NT2/D1 (cell line): Measurements from ENCODE around the gene NME9.

Experiments
- DNase-seq: peaks from one replicate; pipeline ENCODE4 v3.0.0-alpha.2; 2011; ENCODE audit warnings: low read depth, low spot score
- H3K27me3 ChIP-seq: 2 replicates; pipeline ENCODE4 v1.6.0; 2011; ENCODE audit warnings: mild to moderate bottlenecking; ENCODE audit not compliant: insufficient read length, insufficient read depth
- H3K36me3 ChIP-seq: 2 replicates; pipeline ENCODE4 v1.6.1; 2011; ENCODE audit warnings: mild to moderate bottlenecking, low read length, mixed read lengths; ENCODE audit not compliant: insufficient read depth, insufficient read length
- H3K4me1 ChIP-seq: 2 replicates; pipeline ENCODE4 v1.5.1; 2011; ENCODE audit not compliant: insufficient read depth, insufficient read length
- H3K4me3 ChIP-seq: 2 replicates; pipeline ENCODE4 v1.5.1; 2011; ENCODE audit warnings: low read depth; ENCODE audit not compliant: insufficient read length
- H3K9ac ChIP-seq: 2 replicates; pipeline ENCODE4 v1.6.0; 2011; ENCODE audit warnings: low read depth; ENCODE audit not compliant: insufficient read length
- H3K9me3 ChIP-seq: 2 replicates; pipeline ENCODE4 v1.5.1; 2011; ENCODE audit warnings: mild to moderate bottlenecking, low read length; ENCODE audit not compliant: insufficient read depth
- SUZ12 ChIP-seq: IDR thresholded peaks from 2 replicates; pipeline ENCODE4 v1.6.1; 2011; ENCODE audit not compliant: insufficient read length, insufficient read depth; ENCODE audit errors: extremely low read depth
- YY1 ChIP-seq: IDR thresholded peaks from 2 replicates; pipeline ENCODE4 v1.6.1; 2011; ENCODE audit not compliant: insufficient read length, insufficient read depth
- ZNF274 ChIP-seq: IDR thresholded peaks from 2 replicates; pipeline ENCODE4 v1.6.1; 2011; ENCODE audit warnings: mild to moderate bottlenecking, low read depth, low read length

NME9 gene

DNA sequence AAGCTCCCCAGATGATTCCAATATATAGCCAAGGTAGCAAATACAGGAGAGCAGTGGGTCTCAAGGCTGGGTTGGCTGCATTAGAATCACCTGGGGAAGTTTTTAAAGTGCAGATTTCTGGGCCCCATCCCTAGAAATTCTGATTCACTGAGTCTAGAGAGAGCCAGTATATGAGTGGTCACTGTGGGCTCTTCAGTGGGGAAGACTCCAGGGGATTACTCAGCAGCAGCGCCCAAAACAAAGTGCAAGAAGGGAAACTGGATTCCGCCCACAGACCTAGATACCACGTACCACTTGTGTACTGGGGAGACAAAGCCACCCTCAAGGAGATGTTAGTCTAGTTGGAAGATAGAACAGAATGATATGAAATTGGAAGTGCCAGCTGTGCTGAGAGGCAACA, 40.0 kb downstream of the NME9 start:
- Histone ChIP-seq H3K9ac (no peak overlapping the region), H3K27me3 (no peaks in the 10 kb centered on the region), H3K4me3 (no peak overlapping the region), H3K9me3 (no peaks in the 10 kb centered on the region), H3K4me1 (no peaks in the 10 kb centered on the region), H3K36me3 (peaks cover 80% of the 10 kb centered on the region)
- no peak for TF ChIP-seq SUZ12
- DNase-seq, result no peak

DNA sequence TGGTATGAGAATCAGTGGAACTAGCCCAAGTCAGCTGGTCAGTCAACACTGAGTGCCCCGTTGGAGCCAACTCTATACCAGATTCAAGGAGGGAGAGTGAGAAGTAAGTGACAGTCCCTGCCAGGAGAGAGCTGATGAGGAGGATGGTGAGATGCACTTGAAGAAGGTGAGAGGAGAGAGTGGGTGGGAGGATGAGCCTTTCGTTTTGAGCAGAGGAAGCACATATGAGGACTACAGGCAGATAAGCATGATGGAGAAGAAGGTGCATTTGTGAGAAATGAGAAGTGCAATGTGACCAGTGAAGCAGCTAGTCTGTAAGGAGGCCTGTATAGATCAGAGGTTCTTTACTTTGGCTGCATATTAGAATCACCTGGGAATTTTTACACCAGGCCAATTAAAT, 40.4 kb downstream of the NME9 start:
- TF ChIP-seq ZNF274, result no peak
- no peak for TF ChIP-seq SUZ12
- TF ChIP-seq YY1, result no peak
- no peak for DNase-seq
- no peak overlapping the region for H3K4me3 ChIP-seq
- H3K4me1 ChIP-seq, result no peaks in the 10 kb centered on the region
- H3K27me3 ChIP-seq, result no peaks in the 10 kb centered on the region
- peaks cover 84% of the 10 kb centered on the region for H3K36me3 ChIP-seq
- no peak overlapping the region for H3K9ac ChIP-seq
- no peaks in the 10 kb centered on the region for H3K9me3 ChIP-seq

DNA sequence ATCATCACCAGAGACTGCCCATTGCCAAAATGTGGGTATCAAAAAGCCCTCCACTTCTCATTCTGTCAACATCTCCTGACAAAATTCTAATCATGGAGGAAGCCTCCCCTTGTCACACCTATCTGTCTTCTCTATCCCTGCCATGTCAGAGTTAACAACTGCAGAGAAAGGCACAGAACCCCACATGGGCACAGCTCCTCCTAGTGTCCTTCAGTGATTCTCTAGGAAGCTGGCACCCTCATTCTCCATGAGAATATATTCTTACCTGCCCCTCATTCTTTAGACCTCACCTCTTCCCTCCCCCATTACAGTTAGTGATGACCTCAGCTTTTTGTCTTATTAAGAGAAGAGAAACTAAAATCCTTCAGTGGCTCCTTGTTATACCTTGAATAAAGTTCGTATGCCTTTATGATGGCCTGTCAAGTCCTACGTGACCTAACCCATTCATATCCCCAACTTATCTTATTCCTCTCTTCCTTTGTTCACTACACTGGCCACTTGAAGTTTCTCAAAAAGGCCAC, 44.6 kb downstream of the NME9 start:
- TF ChIP-seq SUZ12, result no peak
- no peak for TF ChIP-seq YY1
- no peaks in the 10 kb centered on the region for H3K4me1 ChIP-seq
- H3K36me3 ChIP-seq, result peaks cover 57% of the 10 kb centered on the region
- H3K27me3 ChIP-seq, result no peaks in the 10 kb centered on the region
- no peak overlapping the region for H3K9ac ChIP-seq
- no peak for DNase-seq
- no peak overlapping the region for H3K4me3 ChIP-seq
- no peaks in the 10 kb centered on the region for H3K9me3 ChIP-seq

DNA sequence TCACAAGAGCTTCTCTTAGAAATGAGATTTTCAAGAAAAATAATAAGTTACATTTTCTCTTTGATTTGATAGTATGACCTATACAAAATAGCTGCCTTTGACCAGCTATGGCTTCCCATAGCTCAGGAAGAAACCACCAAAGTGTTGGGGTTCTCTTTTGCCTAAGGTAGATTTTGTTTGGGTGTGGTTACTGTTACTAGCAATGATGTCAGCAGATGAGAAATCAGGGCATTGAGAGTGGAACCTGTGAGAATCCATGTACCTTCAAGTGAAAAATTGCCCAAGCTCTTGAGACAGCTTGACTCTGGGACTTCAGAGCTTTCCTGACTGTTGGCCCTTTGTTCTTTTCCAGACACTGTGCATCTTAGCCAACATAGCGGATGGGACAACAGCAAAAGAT, 45.6 kb downstream of the NME9 start:
- peaks cover 48% of the 10 kb centered on the region for H3K36me3 ChIP-seq
- H3K9me3 ChIP-seq, result no peaks in the 10 kb centered on the region
- H3K27me3 ChIP-seq, result no peaks in the 10 kb centered on the region
- no peak overlapping the region for H3K4me3 ChIP-seq
- no peak overlapping the region for H3K9ac ChIP-seq
- H3K4me1 ChIP-seq, result no peaks in the 10 kb centered on the region
- no peak for TF ChIP-seq SUZ12
- no peak for TF ChIP-seq YY1
- no peak for TF ChIP-seq ZNF274
- DNase-seq, result no peak

DNA sequence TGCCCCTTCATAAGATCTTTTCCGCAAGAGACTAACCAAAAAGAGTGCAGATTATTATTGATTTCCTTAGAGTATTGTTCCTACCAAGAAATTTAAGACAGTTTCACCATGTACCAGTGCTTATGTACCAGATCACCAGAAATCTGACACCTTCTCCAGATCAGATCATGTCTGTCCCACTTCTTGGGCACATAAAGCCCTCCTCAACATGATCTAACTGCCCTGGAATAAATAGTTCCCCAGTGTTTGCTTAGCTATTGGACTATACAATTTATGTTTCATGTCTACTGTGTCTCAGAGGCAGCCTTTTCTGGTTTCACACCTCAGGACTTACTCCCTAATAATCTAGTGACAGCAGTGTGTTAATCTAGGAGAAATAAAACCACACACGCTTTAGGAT, 46.8 kb downstream of the NME9 start:
- Histone ChIP-seq H3K4me3 (no peak overlapping the region), H3K9ac (no peak overlapping the region)

DNA sequence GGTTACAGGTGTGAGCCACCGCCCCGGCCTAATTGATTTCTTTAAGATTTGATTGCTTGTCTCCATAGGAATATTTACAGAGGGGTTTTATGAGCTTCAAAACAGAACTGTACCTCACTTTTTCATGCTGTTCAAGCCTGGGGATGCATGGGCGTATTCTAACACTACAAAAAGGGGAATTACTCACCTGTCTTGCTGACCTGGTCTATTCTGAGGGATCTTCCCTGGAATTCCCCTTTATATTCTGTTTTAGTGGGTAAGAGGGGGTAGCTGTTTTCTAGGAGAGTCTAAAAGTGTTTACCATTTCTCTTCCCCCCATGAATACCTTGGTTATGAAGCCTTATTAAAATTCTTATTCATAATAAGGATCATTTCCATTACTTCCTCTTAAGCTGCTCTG, 48.1 kb downstream of the NME9 start:
- Histone ChIP-seq H3K36me3 (peaks cover 28% of the 10 kb centered on the region), H3K4me1 (no peaks in the 10 kb centered on the region), H3K4me3 (no peak overlapping the region), H3K9me3 (no peaks in the 10 kb centered on the region), H3K27me3 (no peaks in the 10 kb centered on the region), H3K9ac (no peak overlapping the region)
- TF ChIP-seq ZNF274 (no peak), YY1 (no peak), SUZ12 (no peak)
- no peak for DNase-seq

More for the DNA sequence above, 46.8 kb downstream of the NME9 start:
- Histone ChIP-seq H3K4me1 (no peaks in the 10 kb centered on the region), H3K27me3 (no peaks in the 10 kb centered on the region), H3K9me3 (no peaks in the 10 kb centered on the region), H3K36me3 (peaks cover 38% of the 10 kb centered on the region)
- DNase-seq, result no peak
- TF ChIP-seq SUZ12 (no peak), YY1 (no peak), ZNF274 (no peak)

DNA sequence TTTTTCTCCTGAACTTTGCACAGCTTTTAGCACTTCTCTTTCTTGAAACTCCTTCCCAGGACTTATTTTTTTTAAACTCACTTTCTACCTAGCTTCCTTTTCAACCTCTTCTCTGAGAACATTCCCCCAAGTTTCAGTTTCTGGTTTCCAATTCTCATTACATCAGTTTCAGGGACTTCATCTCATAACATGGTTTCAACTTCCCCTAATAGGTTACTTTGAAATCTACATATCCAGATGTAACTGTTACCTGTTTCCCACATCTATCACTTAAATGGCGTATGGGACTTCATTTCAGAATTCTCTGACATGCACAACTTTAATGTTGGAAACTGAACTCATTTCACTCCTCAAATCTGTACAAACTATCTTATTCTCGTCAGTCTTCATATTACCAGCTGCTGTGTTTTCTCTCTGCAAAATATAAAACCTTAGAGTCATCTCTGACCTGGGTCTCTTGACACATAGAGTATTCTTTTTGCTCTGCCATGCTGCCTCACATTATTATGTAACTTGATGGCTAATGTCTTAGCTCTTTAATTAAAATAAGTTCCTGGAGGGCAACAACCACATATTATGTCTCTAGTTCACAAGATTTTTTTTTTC, 58.4 kb downstream of the NME9 start:
- TF ChIP-seq SUZ12 (no peak), ZNF274 (no peak), YY1 (no peak)
- H3K4me1 ChIP-seq, result no peaks in the 10 kb centered on the region
- no peak overlapping the region for H3K4me3 ChIP-seq
- DNase-seq, result no peak
- H3K36me3 ChIP-seq, result peaks cover 57% of the 10 kb centered on the region
- H3K9me3 ChIP-seq, result no peaks in the 10 kb centered on the region
- no peak overlapping the region for H3K9ac ChIP-seq
- H3K27me3 ChIP-seq, result no peaks in the 10 kb centered on the region
